HL-60 (cell line): ENCODE data around the gene TMEM233.

Source experiments
- GABPA ChIP-seq: IDR thresholded peaks from 2 replicates; pipeline ENCODE4 v1.6.1; 2012; ENCODE audit warnings: low read depth
- POLR2AphosphoS5 ChIP-seq: IDR thresholded peaks from 2 replicates; pipeline ENCODE4 v1.6.1; 2012; ENCODE audit warnings: low read depth
- REST ChIP-seq: IDR thresholded peaks from 2 replicates; pipeline ENCODE4 v1.6.1; 2012; ENCODE audit warnings: low read depth; ENCODE audit not compliant: insufficient replicate concordance
- SPI1 ChIP-seq: IDR thresholded peaks from 2 replicates; pipeline ENCODE4 v1.6.1; 2012; ENCODE audit warnings: low read depth, mild to moderate bottlenecking, borderline replicate concordance
- TF ChIP-seq, protein P1 (sequence below): IDR thresholded peaks from one replicate; pipeline ENCODE4 v1.5.1; 2011; ENCODE audit warnings: low read length, control low read depth, inconsistent platforms; ENCODE audit not compliant: insufficient read depth

GRCh38 chr12:119692410-119692809 lies 98.8 kb downstream of the TMEM233 start:
- TF ChIP-seq, protein P1, sequence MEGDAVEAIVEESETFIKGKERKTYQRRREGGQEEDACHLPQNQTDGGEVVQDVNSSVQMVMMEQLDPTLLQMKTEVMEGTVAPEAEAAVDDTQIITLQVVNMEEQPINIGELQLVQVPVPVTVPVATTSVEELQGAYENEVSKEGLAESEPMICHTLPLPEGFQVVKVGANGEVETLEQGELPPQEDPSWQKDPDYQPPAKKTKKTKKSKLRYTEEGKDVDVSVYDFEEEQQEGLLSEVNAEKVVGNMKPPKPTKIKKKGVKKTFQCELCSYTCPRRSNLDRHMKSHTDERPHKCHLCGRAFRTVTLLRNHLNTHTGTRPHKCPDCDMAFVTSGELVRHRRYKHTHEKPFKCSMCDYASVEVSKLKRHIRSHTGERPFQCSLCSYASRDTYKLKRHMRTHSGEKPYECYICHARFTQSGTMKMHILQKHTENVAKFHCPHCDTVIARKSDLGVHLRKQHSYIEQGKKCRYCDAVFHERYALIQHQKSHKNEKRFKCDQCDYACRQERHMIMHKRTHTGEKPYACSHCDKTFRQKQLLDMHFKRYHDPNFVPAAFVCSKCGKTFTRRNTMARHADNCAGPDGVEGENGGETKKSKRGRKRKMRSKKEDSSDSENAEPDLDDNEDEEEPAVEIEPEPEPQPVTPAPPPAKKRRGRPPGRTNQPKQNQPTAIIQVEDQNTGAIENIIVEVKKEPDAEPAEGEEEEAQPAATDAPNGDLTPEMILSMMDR: no peak
- no peak for TF ChIP-seq REST
- no peak for TF ChIP-seq POLR2AphosphoS5
- TF ChIP-seq GABPA: no peak
- TF ChIP-seq SPI1: no peak
